Measurements from ENCODE around the gene MXD3. TPM values are rescaled to one million over a fixed set of nuclear protein-coding genes. Genes with fewer than 3 reads are reported as not detected.

The MXD3 gene
- total and polyA plus RNA-seq, 10 of the 15 experiments (the other 5 are each of a cell fraction or from before 2014, with no cell fraction given) = 0.24 to 29.8 (median 13.5) TPM

GRCh38 chr5:177290816-177291596, 20.7 kb downstream of the MXD3 start (continued):
- TF ChIP-seq USF1 (IDR thresholded peaks at IDR 0.05; ENCODE audit: borderline replicate concordance, extremely low read length, insufficient read depth, low read depth, low read length) (no peak), ZZZ3 (IDR thresholded peaks at IDR 0.05; ENCODE audit: control insufficient read depth, insufficient read length, low read depth) (no peak), JUND (IDR thresholded peaks at IDR 0.05; ENCODE audit: low read depth, low read length) (no peak), MXI1 (IDR thresholded peaks at IDR 0.05; ENCODE audit: low read depth, low read length) (no peak), WRNIP1 (IDR thresholded peaks at IDR 0.05; ENCODE audit: borderline replicate concordance, low read depth, low read length) (no peak), NR2C2 (IDR thresholded peaks at IDR 0.05; ENCODE audit: borderline replicate concordance, control insufficient read depth, insufficient read length, low read depth) (no peak), ZNF592 (IDR thresholded peaks at IDR 0.05) (no peak), NBN (IDR thresholded peaks at IDR 0.05) (peak; percentile 58; the same call in 1 of the 2 replicates), CHD2 (IDR thresholded peaks at IDR 0.05; ENCODE audit: borderline replicate concordance, low read depth, low read length) (no peak), BCL11A (IDR thresholded peaks at IDR 0.05; ENCODE audit: low read depth, low read length) (no peak), ZNF622 (IDR thresholded peaks at IDR 0.05) (no peak), BHLHE40 (IDR thresholded peaks at IDR 0.05; ENCODE audit: borderline replicate concordance in 1 of 2, low read depth in 2 of 2, low read length in 1 of 2) (peak in 1 of 2 experiments; percentile 12; a peak in 1 of 4 replicates), BMI1 (IDR thresholded peaks at IDR 0.05; ENCODE audit: borderline replicate concordance) (no peak), ESRRA (IDR thresholded peaks at IDR 0.05; ENCODE audit: low read length) (no peak), FOXM1 (IDR thresholded peaks at IDR 0.05; ENCODE audit: low read depth, low read length) (peak; percentile 41; the same call in 1 of the 2 replicates), HDAC6 (IDR thresholded peaks at IDR 0.05; ENCODE audit: unreplicated experiment) (no peak), CUX1 (IDR thresholded peaks at IDR 0.05; ENCODE audit: insufficient replicate concordance, low read depth, low read length) (no peak), NFXL1 (IDR thresholded peaks at IDR 0.05; ENCODE audit: borderline replicate concordance) (no peak)

All from GM12878 (cell line).